HG03175 (cell line): Measurements from ENCODE around the gene TAS2R39.

Experiments
- ATAC-seq: cut with Tn5 transposase; IDR thresholded peaks from one replicate; pipeline ENCODE4 v1.9.1; 2021; ENCODE audit warnings: mild to moderate bottlenecking, moderate library complexity; ENCODE audit not compliant: unreplicated experiment

TAS2R39 gene

GRCh38 chr7:143214789-143215679 lies 31.8 kb downstream of the TAS2R39 start:
- ATAC-seq = peak; percentile 87

GRCh38 chr7:143216151-143216550 lies 32.9 kb downstream of the TAS2R39 start:
- no peak for ATAC-seq

- no peak for ATAC-seq
Measured at GRCh38 chr7:143216686-143217085, 33.5 kb downstream of the TAS2R39 start.

- ATAC-seq = no peak
Measured at GRCh38 chr7:143217806-143218205, 34.6 kb downstream of the TAS2R39 start.

- no peak for ATAC-seq
Measured at GRCh38 chr7:143221286-143221685, 38.1 kb downstream of the TAS2R39 start.

- no peak for ATAC-seq
Measured at GRCh38 chr7:143221737-143222136, 38.5 kb downstream of the TAS2R39 start, which contains the start of gene TAS2R40. Gene TAS2R40 (plus strand): TSS chr7:143222037. CDS start chr7:143222079, 42 bp downstream.

- ATAC-seq = no peak
Measured at GRCh38 chr7:143222782-143223181, 39.6 kb downstream of the TAS2R39 start.

GRCh38 chr7:143223784-143224183 lies 40.6 kb downstream of the TAS2R39 start:
- ATAC-seq = no peak

- ATAC-seq = no peak
Measured at GRCh38 chr7:143225047-143225446, 41.8 kb downstream of the TAS2R39 start.

GRCh38 chr7:143227806-143228205 lies 44.6 kb downstream of the TAS2R39 start:
- ATAC-seq = no peak

- no peak for ATAC-seq
Measured at GRCh38 chr7:143229054-143229790, 46.0 kb downstream of the TAS2R39 start.

- ATAC-seq = no peak
Measured at GRCh38 chr7:143230602-143231457, 47.6 kb downstream of the TAS2R39 start.
